ENCODE data around the gene NFILZ.

DNA sequence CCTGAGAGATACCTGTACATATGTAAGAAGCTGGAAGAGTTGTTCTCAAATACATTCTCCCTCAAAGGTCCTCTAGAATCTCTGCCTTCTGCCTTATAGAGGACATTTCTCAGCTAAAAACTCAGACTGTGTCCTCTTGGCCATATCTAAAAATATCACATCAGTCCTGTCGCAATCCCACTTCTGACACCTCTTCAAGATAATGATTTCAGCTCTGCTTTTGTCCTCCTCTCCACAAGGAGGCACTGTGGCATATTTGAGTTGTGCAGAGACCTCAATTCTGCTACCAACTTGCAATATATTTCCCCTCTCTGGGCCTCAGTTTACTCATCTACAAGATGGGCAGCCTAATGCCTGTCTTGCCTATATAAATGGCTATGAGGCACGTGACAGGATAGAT is 36.5 kb upstream of the NFILZ start:
- TF ChIP-seq ZNF274 (IDR thresholded peaks at IDR 0.05; ENCODE audit: low read depth, low read length) (no peak), SUZ12 (IDR thresholded peaks at IDR 0.05; ENCODE audit: extremely low read depth, insufficient read depth, insufficient read length) (no peak)

Data from NT2/D1 (cell line).